GM12892 (cell line): ENCODE results near the gene EFR3B.

Source experiments
- DNase-seq: peaks from one replicate; pipeline ENCODE4 v3.0.0; 2011; ENCODE audit not compliant: insufficient read length
- FAIRE-seq: peaks from 2 replicates; lab custom pipeline; 2011; peaks lifted over from hg19 to GRCh38; lab: Jason Lieb, UNC
- POLR2A ChIP-seq: IDR thresholded peaks from 2 replicates; pipeline ENCODE4 v1.6.1; 2011; ENCODE audit warnings: low read depth, low read length, control low read depth
- POLR2AphosphoS5 ChIP-seq: IDR thresholded peaks from 2 replicates; pipeline ENCODE4 v1.6.1; 2011; ENCODE audit warnings: low read depth, low read length, control low read depth
- TAF1 ChIP-seq: IDR thresholded peaks from 2 replicates; pipeline ENCODE4 v1.6.1; 2011; ENCODE audit warnings: low read depth, mild to moderate bottlenecking, control low read depth, low read length, borderline replicate concordance

EFR3B gene

DNA sequence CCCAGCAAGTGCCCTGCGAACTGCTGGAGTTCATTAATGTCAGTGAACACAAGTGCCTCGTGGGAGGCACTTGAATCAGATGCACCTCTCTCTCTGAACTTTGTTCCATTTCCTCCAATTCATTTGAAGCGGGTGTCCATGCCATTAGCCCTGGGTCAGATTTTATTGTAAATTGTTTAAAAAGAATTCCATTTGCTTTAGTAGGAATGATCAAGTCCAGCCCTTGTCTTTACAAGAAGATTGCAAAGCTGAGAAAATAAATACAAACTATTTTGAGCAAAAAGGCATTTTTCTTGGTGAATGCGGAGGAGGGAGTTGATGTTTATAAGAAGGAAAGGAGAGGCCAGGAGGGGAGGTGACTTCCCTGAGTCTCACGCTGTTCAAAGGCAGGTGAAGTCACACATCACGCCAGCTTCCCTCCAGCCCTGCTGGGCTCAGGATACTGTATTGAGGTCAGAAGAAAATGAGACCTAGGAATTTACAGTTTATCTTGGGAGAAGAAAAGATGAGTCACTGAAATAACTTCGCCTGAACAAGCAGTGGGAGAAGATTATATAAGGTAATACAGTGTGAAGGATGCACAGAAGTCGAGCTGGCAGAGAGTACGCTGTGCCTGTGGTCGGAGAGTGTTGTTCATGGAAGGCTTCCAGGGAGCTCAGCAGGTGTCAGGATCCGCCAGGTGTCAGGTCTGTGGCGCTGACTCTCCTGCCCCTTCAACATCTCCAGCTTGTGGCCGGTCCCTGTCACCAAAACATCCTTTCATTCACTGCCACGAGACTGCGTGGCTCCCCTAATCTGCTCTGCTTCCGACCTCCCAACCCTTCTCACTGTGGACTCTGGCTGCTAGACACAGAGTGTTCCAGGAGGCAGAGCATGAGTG, 36.5 kb downstream of the EFR3B start:
- FAIRE-seq, result no peak
- no peak for DNase-seq
- TF ChIP-seq POLR2A, result no peak
- TF ChIP-seq TAF1, result no peak
- TF ChIP-seq POLR2AphosphoS5, result no peak

DNA sequence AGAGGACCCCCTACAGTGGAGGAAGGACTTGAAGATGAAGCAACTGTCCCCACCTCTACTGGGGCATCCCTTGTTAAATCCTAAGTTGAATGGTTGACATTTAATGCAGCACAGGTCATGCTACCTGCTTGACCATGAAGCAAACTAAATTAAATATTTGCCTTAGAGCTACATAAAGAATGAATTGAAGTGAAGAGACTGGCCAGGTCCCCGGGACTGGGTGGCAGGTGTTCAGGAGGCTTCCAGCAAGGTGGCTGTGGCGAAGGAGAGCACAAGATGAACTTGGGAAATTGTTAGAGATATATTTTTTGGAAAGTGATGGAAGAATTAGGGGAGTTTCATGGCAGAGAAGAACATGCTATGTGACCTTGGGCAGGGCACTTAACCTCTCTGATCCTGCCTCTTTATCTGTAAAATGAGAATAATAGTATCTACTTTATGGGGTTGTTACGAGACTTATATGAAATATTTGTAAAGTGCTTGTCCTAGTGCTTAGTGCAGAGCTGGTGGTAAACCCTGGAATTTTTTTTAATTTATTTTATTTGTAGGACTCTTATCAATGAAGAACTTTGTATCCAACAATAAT, 37.3 kb downstream of the EFR3B start:
- no peak for FAIRE-seq
- no peak for TF ChIP-seq POLR2AphosphoS5
- no peak for TF ChIP-seq POLR2A
- TF ChIP-seq TAF1, result no peak
- no peak for DNase-seq

DNA sequence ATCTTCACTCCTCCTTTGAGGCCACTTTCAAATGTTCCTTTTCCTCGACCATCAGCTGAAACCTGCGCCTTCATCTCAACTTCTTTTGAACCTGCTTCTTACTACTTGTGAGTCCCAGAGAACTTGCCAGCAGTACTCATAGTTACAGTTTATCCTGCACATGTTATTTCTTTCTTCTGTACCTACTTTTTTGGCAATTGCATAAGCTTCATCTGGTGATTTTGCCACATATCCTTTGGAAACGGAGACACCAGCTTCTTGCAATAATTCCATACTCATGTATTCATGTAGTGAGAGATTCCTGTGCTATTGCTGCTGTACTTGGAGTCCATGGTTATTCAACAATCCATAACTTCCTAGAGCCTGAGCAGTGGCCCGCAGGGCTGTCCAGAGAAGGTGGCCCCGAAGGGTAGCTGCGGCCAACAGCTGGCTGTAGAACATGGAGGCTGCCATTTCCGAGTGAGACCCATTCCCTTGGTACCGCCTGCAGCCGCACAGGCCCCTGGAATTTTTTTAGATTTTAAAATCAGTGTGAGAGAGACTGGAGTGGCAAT, 39.4 kb downstream of the EFR3B start:
- FAIRE-seq (no peak), DNase-seq (no peak)
- TF ChIP-seq POLR2AphosphoS5 (no peak), TAF1 (no peak), POLR2A (no peak)

DNA sequence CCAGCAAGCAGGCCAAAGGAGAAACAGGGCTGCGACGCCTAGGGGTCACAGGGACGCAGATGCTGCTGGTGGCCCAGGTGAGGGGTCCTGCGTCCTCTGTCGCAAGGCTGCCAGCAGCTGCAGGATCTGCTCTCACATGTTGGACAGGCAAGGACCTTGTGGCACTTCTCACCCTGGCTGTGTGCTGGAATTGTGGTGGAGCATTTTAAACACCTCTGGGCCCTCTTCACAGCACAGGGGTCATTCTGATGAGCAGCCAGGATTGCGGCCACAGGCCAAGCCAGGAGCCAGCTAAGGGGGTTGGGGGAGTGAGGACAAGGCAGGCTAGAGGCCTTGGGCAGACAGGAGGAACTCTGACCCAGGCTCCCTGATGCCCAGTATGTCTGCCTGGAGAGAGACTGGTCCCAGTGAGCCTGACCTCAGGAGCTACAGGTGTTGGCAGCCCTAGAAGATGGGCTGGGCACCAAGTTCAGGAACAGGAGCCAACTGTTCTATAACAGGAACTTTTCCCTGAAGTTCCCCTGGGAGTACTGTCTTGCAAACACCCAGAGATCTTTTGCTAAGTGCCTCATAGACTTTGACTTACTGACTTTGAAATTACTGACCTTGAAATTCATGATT, 40.2 kb downstream of the EFR3B start:
- no peak for TF ChIP-seq POLR2A
- TF ChIP-seq POLR2AphosphoS5, result no peak
- no peak for TF ChIP-seq TAF1
- FAIRE-seq (no peak), DNase-seq (no peak)

DNA sequence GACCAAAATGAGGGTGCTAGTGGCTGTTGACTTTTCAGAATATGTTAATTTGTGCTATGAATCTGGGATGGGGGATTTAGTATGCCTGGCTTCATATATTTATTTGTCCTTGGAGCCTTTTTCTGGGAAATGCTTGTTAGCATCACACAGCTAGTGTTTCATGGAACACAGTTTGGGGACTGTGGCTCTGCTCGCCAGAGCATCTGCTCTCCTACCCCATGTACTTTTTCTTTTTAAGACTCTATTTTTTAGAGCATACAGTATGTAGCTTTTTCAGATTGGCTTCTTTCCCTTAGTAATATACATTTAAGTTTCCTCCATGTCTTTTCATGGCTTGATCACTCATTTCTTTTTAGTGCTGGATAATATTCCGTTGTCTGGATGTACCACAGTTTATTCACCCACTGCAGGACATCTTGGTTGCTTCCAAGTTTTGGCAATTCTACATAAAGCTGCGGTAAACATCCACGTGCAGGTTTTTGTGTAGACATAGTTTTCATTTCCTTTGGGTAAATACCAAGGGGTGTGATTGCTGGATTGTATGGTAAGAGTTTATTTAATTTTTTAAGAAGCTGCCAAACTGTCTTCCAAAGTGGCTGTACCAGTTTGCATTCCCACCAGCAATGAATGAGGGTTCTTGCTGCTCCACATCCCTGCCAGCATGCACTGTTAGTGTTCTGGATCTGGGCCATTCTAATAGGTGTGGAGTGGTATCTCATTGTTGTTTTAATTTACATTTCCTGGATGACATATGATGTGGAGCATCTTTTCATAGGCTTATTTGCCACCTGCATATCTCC, 44.1 kb downstream of the EFR3B start:
- no peak for DNase-seq
- FAIRE-seq, result no peak
- TF ChIP-seq POLR2AphosphoS5, result no peak
- no peak for TF ChIP-seq POLR2A

DNA sequence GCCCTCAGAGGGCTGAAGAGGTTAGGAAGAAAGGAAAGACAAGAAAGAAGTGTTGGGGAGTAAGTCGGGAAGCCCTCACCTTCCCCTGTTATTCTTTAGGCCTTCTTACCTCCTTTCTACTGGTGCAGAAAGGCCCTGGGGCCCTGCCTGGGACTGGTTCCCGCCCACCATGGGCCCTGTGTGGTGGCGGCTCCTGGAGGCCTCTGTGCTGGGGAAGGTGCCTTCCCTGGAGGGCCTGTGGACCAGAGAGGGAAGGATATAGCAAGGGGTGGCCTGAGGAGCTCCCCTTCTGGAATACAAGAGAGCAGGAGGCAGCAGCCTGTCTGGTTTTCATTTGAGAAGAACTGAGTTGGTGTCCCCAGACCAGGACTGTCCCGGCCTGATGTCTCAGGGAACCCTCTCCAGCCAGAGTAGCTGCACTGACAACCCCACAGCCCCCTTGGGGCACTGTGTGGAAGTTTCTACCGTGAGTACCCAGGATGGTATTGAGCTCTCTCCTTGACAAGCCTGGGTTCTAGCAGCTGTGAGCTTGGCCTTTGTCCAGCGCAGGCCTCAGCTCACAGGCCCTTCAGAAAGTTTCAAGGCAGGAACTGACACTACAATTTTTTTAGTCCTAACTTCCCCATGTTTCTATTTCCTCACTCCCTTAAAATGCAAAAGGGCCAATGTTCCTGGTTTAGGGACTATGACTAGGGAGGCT, 47.1 kb downstream of the EFR3B start:
- FAIRE-seq, result no peak
- no peak for DNase-seq
- TF ChIP-seq TAF1 (no peak), POLR2A (no peak), POLR2AphosphoS5 (no peak)

DNA sequence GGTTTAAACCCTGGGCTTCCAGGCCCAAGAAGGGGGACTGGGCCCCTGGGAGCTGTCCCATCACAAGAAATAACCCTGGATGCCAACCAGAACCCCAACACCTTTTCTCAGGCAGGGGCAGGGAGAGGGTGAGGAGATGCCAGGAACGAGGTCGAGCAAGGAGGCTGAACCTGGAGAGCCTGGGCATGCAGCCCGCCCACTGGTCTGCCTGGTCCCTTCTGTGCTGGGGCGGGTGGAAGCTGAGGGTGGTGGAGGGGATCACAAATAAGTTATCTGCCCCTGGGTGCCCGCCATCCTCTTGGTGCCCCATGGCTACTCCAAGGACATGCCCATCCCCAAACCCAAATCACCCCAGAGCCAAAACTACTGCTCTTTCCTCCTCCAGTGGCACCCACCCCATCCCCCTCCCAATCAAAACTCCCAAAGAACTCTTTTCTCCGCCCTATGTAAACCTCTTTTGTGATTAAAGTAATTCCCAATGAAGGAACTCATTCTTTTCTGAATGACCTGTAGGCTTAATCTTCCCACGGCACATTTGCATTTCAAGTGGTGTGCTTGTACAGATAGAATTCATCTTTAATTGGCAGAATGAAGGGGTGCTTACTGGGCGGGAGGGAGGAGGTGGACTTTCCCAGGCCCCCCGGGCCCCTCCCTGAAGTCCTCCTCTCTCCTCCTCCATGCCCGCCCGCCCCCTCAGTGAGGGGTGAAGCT, 47.9 kb downstream of the EFR3B start:
- DNase-seq, result no peak

DNA sequence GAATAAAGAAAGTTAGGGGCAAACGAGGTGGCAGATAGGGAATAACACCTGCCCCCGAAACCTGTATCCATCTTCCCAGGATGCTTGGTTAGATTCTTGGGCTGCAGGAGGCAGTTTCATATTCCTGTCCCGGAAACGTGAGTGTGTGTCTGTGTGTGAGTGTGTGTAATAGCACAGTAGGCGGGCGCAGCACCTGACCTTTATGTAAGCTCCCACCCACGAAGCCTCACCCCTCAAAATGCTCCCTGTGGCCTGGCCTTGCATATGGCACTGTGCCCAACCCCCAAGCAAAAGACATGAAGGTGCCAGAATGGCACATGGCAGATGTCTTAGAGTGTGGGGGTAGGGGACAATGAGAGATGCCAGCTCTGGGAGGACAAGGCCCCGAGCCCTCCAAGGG, 48.9 kb downstream of the EFR3B start:
- FAIRE-seq, result no peak
- no peak for DNase-seq
- TF ChIP-seq POLR2A (no peak), TAF1 (no peak), POLR2AphosphoS5 (no peak)

More for the DNA sequence above, 47.9 kb downstream of the EFR3B start:
- no peak for FAIRE-seq
- TF ChIP-seq TAF1 (no peak), POLR2AphosphoS5 (no peak), POLR2A (no peak)

DNA sequence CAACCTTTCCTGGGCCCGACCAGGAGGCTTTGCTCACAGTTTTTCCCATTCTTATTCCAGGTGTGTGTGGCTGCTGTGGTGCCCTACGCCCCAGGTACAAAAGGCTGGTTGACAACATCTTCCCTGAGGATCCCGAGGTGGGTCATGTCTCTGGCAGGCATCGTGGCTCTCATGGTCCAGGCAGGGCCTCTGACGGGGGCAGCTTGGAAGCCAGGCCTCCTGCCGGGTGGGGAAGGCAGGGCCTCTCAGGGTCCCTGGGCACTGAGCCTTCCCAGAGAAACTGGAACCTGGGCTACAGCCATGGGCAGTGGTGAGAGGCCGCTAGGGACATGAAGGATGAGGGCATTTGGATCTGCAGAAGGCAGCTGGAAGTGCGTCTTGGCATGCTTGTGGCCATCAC, 49.4 kb downstream of the EFR3B start:
- no peak for DNase-seq
- no peak for TF ChIP-seq POLR2A
- TF ChIP-seq TAF1, result no peak
- no peak for TF ChIP-seq POLR2AphosphoS5
- FAIRE-seq, result no peak

DNA sequence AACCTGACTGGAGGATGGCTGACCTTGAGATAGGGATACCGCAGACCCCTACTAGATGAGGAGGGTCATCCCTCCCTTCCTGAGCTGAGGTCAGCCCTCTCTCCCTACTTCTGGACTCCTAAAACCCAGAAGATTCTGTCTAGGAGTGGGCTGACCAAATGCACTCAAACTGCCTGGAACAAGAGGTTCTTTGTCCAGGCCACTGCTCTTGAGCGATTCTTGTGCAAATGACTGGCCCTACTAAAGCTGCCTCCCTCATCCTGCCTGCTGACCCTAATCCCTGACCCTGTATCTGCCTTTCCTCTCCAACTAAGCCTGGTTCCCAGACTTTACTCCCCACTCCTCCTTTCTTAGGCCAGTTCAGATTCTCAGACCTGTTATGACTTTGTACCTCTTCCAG, 56.2 kb downstream of the EFR3B start:
- FAIRE-seq, result no peak
- DNase-seq, result no peak
- TF ChIP-seq TAF1 (no peak), POLR2AphosphoS5 (no peak), POLR2A (no peak)
